Measurements from ENCODE around the gene CER1.

Gene CER1

GRCh38 chr9:14715102-14715501 lies 7.4 kb downstream of the CER1 start:
- Histone ChIP-seq H3K4me3 (ENCODE audit: extremely low read depth, insufficient read depth, low read length, poor library complexity, severe bottlenecking) (no peak overlapping the region), H3K27ac (ENCODE audit: low read depth, low read length, severe bottlenecking) (no peak overlapping the region), H3K4me1 (ENCODE audit: control insufficient read depth, insufficient read depth, low read length, poor library complexity, severe bottlenecking) (no peaks in the 10 kb centered on the region), H3K36me3 (ENCODE audit: control insufficient read depth, insufficient read depth, low read length) (no peaks in the 10 kb centered on the region), H3K9me3 (ENCODE audit: control insufficient read depth, low read length) (no peaks in the 10 kb centered on the region)
- WGBS, 2 experiments (ENCODE audit: insufficient coverage in 2 of 2): 67 to 92% methylated on average over 1 to 2 of the region's 4 CpGs

- Histone ChIP-seq H3K9me3 (ENCODE audit: control insufficient read depth, low read length) (no peaks in the 10 kb centered on the region), H3K36me3 (ENCODE audit: control insufficient read depth, insufficient read depth, low read length) (no peaks in the 10 kb centered on the region), H3K4me3 (ENCODE audit: extremely low read depth, insufficient read depth, low read length, poor library complexity, severe bottlenecking) (no peak overlapping the region), H3K4me1 (ENCODE audit: control insufficient read depth, insufficient read depth, low read length, poor library complexity, severe bottlenecking) (no peaks in the 10 kb centered on the region), H3K27ac (ENCODE audit: low read depth, low read length, severe bottlenecking) (no peak overlapping the region)
- 100% methylated on average over 1 of the region's 3 CpGs; no CpG with 5 or more reads in 1 of the 2 experiments for WGBS, 2 experiments (ENCODE audit: insufficient coverage in 2 of 2)
Measured at GRCh38 chr9:14713187-14713767, 9.3 kb downstream of the CER1 start.

- Histone ChIP-seq H3K9me3 (ENCODE audit: control insufficient read depth, low read length) (no peaks in the 10 kb centered on the region), H3K36me3 (ENCODE audit: control insufficient read depth, insufficient read depth, low read length) (no peaks in the 10 kb centered on the region), H3K27ac (ENCODE audit: low read depth, low read length, severe bottlenecking) (no peak overlapping the region), H3K4me3 (ENCODE audit: extremely low read depth, insufficient read depth, low read length, poor library complexity, severe bottlenecking) (no peak overlapping the region), H3K4me1 (ENCODE audit: control insufficient read depth, insufficient read depth, low read length, poor library complexity, severe bottlenecking) (no peaks in the 10 kb centered on the region)
Measured at GRCh38 chr9:14710804-14711203, 11.7 kb downstream of the CER1 start.

GRCh38 chr9:14706530-14707140 lies 15.9 kb downstream of the CER1 start:
- no peak overlapping the region for H3K4me3 ChIP-seq (ENCODE audit: extremely low read depth, insufficient read depth, low read length, poor library complexity, severe bottlenecking)
- no peaks in the 10 kb centered on the region for H3K9me3 ChIP-seq (ENCODE audit: control insufficient read depth, low read length)
- H3K4me1 ChIP-seq (ENCODE audit: control insufficient read depth, insufficient read depth, low read length, poor library complexity, severe bottlenecking): no peaks in the 10 kb centered on the region
- WGBS, 2 experiments (ENCODE audit: insufficient coverage in 2 of 2): 100% methylated on average over 3 of the region's 5 CpGs; no CpG with 5 or more reads in 1 of the 2 experiments
- H3K36me3 ChIP-seq (ENCODE audit: control insufficient read depth, insufficient read depth, low read length): no peaks in the 10 kb centered on the region
- no peak overlapping the region for H3K27ac ChIP-seq (ENCODE audit: low read depth, low read length, severe bottlenecking)

- H3K4me3 ChIP-seq (ENCODE audit: extremely low read depth, insufficient read depth, low read length, poor library complexity, severe bottlenecking): no peak overlapping the region
- H3K27ac ChIP-seq (ENCODE audit: low read depth, low read length, severe bottlenecking): no peak overlapping the region
- H3K36me3 ChIP-seq (ENCODE audit: control insufficient read depth, insufficient read depth, low read length): no peaks in the 10 kb centered on the region
- H3K9me3 ChIP-seq (ENCODE audit: control insufficient read depth, low read length): no peaks in the 10 kb centered on the region
- H3K4me1 ChIP-seq (ENCODE audit: control insufficient read depth, insufficient read depth, low read length, poor library complexity, severe bottlenecking): no peaks in the 10 kb centered on the region
Measured at GRCh38 chr9:14705079-14705478, 17.5 kb downstream of the CER1 start.

- Histone ChIP-seq H3K4me3 (ENCODE audit: extremely low read depth, insufficient read depth, low read length, poor library complexity, severe bottlenecking) (no peak overlapping the region), H3K9me3 (ENCODE audit: control insufficient read depth, low read length) (no peaks in the 10 kb centered on the region), H3K27ac (ENCODE audit: low read depth, low read length, severe bottlenecking) (no peak overlapping the region), H3K4me1 (ENCODE audit: control insufficient read depth, insufficient read depth, low read length, poor library complexity, severe bottlenecking) (no peaks in the 10 kb centered on the region), H3K36me3 (ENCODE audit: control insufficient read depth, insufficient read depth, low read length) (no peaks in the 10 kb centered on the region)
- 80 to 89% methylated on average over 1 to 3 of the region's 3 CpGs for WGBS, 2 experiments (ENCODE audit: insufficient coverage in 2 of 2)
Measured at GRCh38 chr9:14704281-14704680, 18.3 kb downstream of the CER1 start.

DNA sequence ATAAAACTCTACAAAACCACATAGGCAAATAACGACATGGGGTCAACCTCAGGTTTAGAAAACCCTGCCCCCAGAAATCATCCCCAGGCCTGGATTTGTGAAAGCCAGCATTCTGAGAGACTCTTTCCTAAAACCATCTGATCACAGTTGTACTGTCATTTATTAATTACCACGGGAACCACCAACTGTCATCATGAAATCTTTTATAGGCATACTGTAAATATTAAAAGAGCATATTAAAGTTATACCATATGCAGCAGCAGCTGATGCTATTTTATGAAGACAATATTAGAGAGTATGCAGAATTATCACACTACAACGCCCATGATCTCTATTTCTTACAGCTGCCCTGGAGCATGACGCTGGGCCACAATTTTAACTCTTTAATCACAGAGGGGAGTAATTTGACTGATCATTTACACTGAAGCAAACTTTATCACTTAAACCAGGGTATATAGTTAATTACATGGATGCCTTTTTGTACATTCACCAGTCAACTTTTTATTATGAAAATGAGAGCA lies 20.3 kb downstream of the CER1 start:
- H3K27ac ChIP-seq (ENCODE audit: low read depth, low read length, severe bottlenecking): no peak overlapping the region
- no peak overlapping the region for H3K4me3 ChIP-seq (ENCODE audit: extremely low read depth, insufficient read depth, low read length, poor library complexity, severe bottlenecking)
- no peaks in the 10 kb centered on the region for H3K36me3 ChIP-seq (ENCODE audit: control insufficient read depth, insufficient read depth, low read length)
- WGBS, 2 experiments (ENCODE audit: insufficient coverage in 2 of 2): 83 to 88% methylated on average over 1 of the region's 4 CpGs
- no peaks in the 10 kb centered on the region for H3K9me3 ChIP-seq (ENCODE audit: control insufficient read depth, low read length)
- H3K4me1 ChIP-seq (ENCODE audit: control insufficient read depth, insufficient read depth, low read length, poor library complexity, severe bottlenecking): no peaks in the 10 kb centered on the region

- Histone ChIP-seq H3K9me3 (ENCODE audit: control insufficient read depth, low read length) (no peaks in the 10 kb centered on the region), H3K4me1 (ENCODE audit: control insufficient read depth, insufficient read depth, low read length, poor library complexity, severe bottlenecking) (no peaks in the 10 kb centered on the region), H3K27ac (ENCODE audit: low read depth, low read length, severe bottlenecking) (no peak within 1 kb of the TSS), H3K36me3 (ENCODE audit: control insufficient read depth, insufficient read depth, low read length) (peaks cover 15% of the 10 kb centered on the region), H3K4me3 (ENCODE audit: extremely low read depth, insufficient read depth, low read length, poor library complexity, severe bottlenecking) (peak within 1 kb of the TSS; percentile 63)
- WGBS, 2 experiments (ENCODE audit: insufficient coverage in 2 of 2): 3 to 8% methylated on average over 16 to 39 of the region's 50 CpGs
Measured at GRCh38 chr9:14693251-14693861, 29.2 kb downstream of the CER1 start, which contains the start of gene ZDHHC21. Gene ZDHHC21 (minus strand): TSS chr9:14693432. CDS start chr9:14674340, 19,092 bp downstream.

DNA sequence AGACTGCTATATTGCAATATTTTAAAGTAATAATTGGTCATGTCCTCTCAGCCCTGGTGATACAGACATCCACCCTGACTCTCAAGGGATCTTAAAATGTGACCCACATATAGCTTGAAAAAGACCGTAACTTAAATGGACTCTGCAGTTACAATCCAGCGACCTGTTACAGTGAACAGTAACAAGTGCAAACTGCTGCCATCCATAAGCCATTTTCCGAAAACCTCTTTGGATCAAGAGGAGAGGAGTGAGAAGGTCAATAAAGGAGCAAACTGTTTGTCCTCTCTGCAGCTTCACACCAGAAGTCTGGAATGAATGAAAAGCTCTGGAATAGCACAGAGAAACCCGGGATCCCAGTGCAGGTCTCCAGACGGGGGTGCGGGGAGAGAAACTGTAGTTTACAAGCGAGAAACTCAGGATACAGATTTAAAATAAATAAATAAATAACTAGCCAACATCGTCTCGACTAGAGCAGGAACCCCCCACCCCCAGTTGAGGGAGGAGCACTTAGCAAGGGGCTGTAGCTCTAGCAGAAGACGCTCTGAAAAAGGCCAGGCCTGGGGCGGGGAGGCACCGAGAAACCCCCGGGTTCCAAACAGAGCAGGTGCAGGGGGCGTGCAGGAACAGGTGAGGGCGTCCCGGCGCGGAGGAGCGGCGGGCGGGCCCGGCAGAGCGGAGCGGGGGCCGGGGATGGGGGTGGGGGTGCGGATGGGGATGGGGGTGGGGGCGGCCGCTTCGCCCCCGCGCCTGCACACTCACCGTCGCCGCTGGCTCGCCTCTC lies 29.9 kb downstream of the CER1 start:
- 12 to 33% methylated on average over 3 to 6 of the region's 35 CpGs for WGBS, 2 experiments (ENCODE audit: insufficient coverage in 2 of 2)
- Histone ChIP-seq H3K9me3 (ENCODE audit: control insufficient read depth, low read length) (no peaks in the 10 kb centered on the region), H3K36me3 (ENCODE audit: control insufficient read depth, insufficient read depth, low read length) (peaks cover 18% of the 10 kb centered on the region), H3K4me3 (ENCODE audit: extremely low read depth, insufficient read depth, low read length, poor library complexity, severe bottlenecking) (peak overlapping the region; percentile 63), H3K27ac (ENCODE audit: low read depth, low read length, severe bottlenecking) (no peak overlapping the region), H3K4me1 (ENCODE audit: control insufficient read depth, insufficient read depth, low read length, poor library complexity, severe bottlenecking) (no peaks in the 10 kb centered on the region)

GRCh38 chr9:14690948-14691730 lies 31.4 kb downstream of the CER1 start:
- peaks cover 27% of the 10 kb centered on the region for H3K36me3 ChIP-seq (ENCODE audit: control insufficient read depth, insufficient read depth, low read length)
- no peak overlapping the region for H3K4me3 ChIP-seq (ENCODE audit: extremely low read depth, insufficient read depth, low read length, poor library complexity, severe bottlenecking)
- H3K9me3 ChIP-seq (ENCODE audit: control insufficient read depth, low read length): no peaks in the 10 kb centered on the region
- 100% methylated on average over 2 of the region's 7 CpGs; no CpG with 5 or more reads in 1 of the 2 experiments for WGBS, 2 experiments (ENCODE audit: insufficient coverage in 2 of 2)
- H3K4me1 ChIP-seq (ENCODE audit: control insufficient read depth, insufficient read depth, low read length, poor library complexity, severe bottlenecking): no peaks in the 10 kb centered on the region
- no peak overlapping the region for H3K27ac ChIP-seq (ENCODE audit: low read depth, low read length, severe bottlenecking)

Data from mesodermal cell (in vitro differentiated cells).